ENCODE measurements around the gene KRT35. TPM values are rescaled to one million over a fixed set of nuclear protein-coding genes. Genes with fewer than 3 reads are reported as not detected.

The KRT35 gene
- total and polyA plus RNA-seq, 2 of the 13 experiments (the other 11 are each of a cell fraction or from before 2014, with no cell fraction given): not detected

DNA sequence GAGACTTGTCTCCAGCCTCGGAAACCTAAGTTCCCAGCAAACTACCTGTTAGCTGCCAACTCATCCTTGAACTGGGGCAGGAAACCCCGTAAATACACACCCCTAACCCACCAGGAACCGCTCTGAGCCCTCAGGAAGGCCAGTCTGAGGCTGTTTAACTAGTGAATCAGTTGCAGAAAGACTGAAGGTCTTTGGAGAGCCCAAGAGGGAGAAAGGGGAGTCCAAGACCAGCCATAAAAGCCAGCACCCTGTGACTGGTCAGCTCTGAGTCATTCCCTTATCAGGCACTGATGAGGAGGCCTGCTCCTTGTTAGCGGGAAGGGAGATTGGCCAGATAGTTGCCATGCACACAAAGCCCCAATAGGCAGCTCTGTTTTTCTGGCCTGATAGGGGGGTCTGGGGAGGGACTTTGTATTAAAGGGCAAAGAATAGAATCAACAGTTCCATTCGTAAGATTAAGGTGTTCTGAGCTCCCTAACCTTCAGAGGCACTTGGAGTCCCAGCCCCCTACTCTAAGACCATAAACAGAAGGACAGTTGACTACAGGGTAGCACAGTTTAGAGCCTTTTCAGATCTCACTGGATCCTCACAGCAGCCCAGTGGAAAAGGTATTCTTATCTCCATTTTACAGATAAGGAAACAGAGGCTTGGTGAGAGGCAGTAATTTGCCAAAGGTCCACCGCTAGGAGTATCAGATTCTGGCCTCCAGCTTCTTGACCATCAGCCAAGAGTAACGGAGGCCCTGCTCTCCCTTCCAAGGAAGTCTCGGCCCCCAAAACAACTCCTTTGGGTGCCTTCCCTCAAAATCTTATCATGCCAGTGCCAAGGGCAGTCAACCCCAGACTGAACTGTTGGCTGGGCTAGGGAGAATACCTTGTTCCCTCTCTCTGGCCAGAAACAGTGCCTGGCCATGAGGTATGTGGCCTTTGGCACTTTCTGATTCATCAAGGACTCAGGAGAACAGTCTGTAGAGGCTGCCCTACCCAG lies 49.4 kb upstream of the KRT35 start (continued):
- TF ChIP-seq, protein P1, sequence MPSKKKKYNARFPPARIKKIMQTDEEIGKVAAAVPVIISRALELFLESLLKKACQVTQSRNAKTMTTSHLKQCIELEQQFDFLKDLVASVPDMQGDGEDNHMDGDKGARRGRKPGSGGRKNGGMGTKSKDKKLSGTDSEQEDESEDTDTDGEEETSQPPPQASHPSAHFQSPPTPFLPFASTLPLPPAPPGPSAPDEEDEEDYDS (CRISPR knock-in tag; IDR thresholded peaks at IDR 0.05): peak; percentile 60
- TF ChIP-seq RFX1 (IDR thresholded peaks at IDR 0.05) (peak; percentile 23; the same call in 1 of the 2 replicates), POGZ (CRISPR knock-in tag; IDR thresholded peaks at IDR 0.05) (no peak), POLR2A (IDR thresholded peaks at IDR 0.05; ENCODE audit: insufficient read depth in 1 of 2, low read depth in 2 of 2, low read length in 2 of 2) (peak in 1 of 2 experiments; percentile 36; a peak in 1 of 4 replicates), NONO (IDR thresholded peaks at IDR 0.05) (no peak), NONO (CRISPR knock-in tag; conservative IDR thresholded peaks at IDR 0.05) (no peak), MTA1 (CRISPR knock-in tag; IDR thresholded peaks at IDR 0.05; ENCODE audit: borderline replicate concordance) (no peak), EED (CRISPR knock-in tag; IDR thresholded peaks at IDR 0.05) (no peak), MATR3 (CRISPR knock-in tag; IDR thresholded peaks at IDR 0.05) (no peak), KDM1A (CRISPR knock-in tag; IDR thresholded peaks at IDR 0.05) (no peak), REXO4 (CRISPR knock-in tag; IDR thresholded peaks at IDR 0.05; ENCODE audit: borderline replicate concordance) (no peak), CBX5 (CRISPR knock-in tag; IDR thresholded peaks at IDR 0.05; ENCODE audit: borderline replicate concordance) (no peak), ZNF253 (CRISPR knock-in tag; IDR thresholded peaks at IDR 0.05; ENCODE audit: borderline replicate concordance) (no peak), PRMT3 (CRISPR knock-in tag; IDR thresholded peaks at IDR 0.05; ENCODE audit: borderline replicate concordance, low read depth) (no peak), KLF13 (CRISPR knock-in tag; IDR thresholded peaks at IDR 0.05) (no peak), YY1 (IDR thresholded peaks at IDR 0.05; ENCODE audit: insufficient read depth, insufficient replicate concordance, low read depth, low read length) (no peak), MBD4 (IDR thresholded peaks at IDR 0.05; ENCODE audit: borderline replicate concordance, low read length) (no peak), SRSF4 (IDR thresholded peaks at IDR 0.05; ENCODE audit: low read depth, low read length, poor library complexity, severe bottlenecking) (no peak), ZBTB7A (CRISPR knock-in tag; IDR thresholded peaks at IDR 0.05) (no peak), MEF2D (CRISPR knock-in tag; IDR thresholded peaks at IDR 0.05) (no peak), ZNF263 (CRISPR knock-in tag; IDR thresholded peaks at IDR 0.05) (no peak), TEAD3 (CRISPR knock-in tag; optimal IDR thresholded peaks at IDR 0.05; ENCODE audit: borderline replicate concordance) (no peak), ATAD3A (CRISPR knock-in tag; IDR thresholded peaks at IDR 0.05) (no peak), ZBTB8A (CRISPR knock-in tag; IDR thresholded peaks at IDR 0.05; ENCODE audit: borderline replicate concordance, low read depth) (no peak)
- TF ChIP-seq, protein P2, sequence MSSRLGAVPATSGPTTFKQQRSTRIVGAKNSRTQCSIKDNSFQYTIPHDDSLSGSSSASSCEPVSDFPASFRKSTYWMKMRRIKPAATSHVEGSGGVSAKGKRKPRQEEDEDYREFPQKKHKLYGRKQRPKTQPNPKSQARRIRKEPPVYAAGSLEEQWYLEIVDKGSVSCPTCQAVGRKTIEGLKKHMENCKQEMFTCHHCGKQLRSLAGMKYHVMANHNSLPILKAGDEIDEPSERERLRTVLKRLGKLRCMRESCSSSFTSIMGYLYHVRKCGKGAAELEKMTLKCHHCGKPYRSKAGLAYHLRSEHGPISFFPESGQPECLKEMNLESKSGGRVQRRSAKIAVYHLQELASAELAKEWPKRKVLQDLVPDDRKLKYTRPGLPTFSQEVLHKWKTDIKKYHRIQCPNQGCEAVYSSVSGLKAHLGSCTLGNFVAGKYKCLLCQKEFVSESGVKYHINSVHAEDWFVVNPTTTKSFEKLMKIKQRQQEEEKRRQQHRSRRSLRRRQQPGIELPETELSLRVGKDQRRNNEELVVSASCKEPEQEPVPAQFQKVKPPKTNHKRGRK (CRISPR knock-in tag; IDR thresholded peaks at IDR 0.05): no peak
- TF ChIP-seq, protein P3, sequence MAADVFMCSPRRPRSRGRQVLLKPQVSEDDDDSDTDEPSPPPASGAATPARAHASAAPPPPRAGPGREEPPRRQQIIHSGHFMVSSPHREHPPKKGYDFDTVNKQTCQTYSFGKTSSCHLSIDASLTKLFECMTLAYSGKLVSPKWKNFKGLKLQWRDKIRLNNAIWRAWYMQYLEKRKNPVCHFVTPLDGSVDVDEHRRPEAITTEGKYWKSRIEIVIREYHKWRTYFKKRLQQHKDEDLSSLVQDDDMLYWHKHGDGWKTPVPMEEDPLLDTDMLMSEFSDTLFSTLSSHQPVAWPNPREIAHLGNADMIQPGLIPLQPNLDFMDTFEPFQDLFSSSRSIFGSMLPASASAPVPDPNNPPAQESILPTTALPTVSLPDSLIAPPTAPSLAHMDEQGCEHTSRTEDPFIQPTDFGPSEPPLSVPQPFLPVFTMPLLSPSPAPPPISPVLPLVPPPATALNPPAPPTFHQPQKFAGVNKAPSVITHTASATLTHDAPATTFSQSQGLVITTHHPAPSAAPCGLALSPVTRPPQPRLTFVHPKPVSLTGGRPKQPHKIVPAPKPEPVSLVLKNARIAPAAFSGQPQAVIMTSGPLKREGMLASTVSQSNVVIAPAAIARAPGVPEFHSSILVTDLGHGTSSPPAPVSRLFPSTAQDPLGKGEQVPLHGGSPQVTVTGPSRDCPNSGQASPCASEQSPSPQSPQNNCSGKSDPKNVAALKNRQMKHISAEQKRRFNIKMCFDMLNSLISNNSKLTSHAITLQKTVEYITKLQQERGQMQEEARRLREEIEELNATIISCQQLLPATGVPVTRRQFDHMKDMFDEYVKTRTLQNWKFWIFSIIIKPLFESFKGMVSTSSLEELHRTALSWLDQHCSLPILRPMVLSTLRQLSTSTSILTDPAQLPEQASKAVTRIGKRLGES (CRISPR knock-in tag; IDR thresholded peaks at IDR 0.05; ENCODE audit: borderline replicate concordance): no peak
- TF ChIP-seq, protein P4, sequence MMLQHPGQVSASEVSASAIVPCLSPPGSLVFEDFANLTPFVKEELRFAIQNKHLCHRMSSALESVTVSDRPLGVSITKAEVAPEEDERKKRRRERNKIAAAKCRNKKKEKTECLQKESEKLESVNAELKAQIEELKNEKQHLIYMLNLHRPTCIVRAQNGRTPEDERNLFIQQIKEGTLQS (CRISPR knock-in tag; IDR thresholded peaks at IDR 0.05): peak; percentile 43; the same call in 1 of the 2 replicates
